Esophagus muscularis mucosa (tissue), 3 donors: Measurements from ENCODE around the gene SMOC1.

Experiments used
- CTCF ChIP-seq, 3 experiments: fragments of 200-600 bp in 2 of 3; fragments of 450-650 bp in 1 of 3; sonication (generic) in 2 of 3; IDR thresholded peaks; one replicate each; pipeline ENCODE4 v1.5.1; 2017 to 2019; ENCODE audit warnings: antibody characterized with exemption in 3 of 3, mild to moderate bottlenecking in 2 of 3, moderate library complexity in 1 of 3
- POLR2A ChIP-seq: fragments of 450-650 bp; IDR thresholded peaks from one replicate; pipeline ENCODE4 v1.6.1; 2017; ENCODE audit warnings: antibody characterized with exemption, moderate library complexity, mild to moderate bottlenecking, low read depth

DNA sequence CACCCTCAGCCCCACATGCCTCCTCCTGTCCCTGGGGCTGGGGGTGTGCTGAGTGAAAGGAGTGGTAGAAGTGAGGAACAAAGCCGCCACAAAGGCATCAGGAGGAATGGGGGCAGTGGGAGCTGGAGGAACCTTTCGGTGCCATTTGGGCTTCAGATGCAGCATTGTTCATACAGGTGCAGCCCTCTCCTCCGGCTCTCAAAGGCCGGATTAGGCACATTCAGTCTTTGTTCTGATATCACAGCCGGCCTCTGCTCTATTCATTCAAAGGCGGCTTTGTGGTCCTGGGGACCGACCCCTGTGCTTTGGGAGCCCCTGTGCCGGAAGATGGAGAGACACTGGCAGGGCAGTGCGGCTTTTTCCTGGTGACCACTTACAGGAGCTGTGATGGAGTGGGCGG is 53.2 kb downstream of the SMOC1 start:
- no peak for TF ChIP-seq CTCF (IDR thresholded peaks at IDR 0.05)
- TF ChIP-seq POLR2A, result no peak
